Measurements from ENCODE around the gene CYBC1.

The CYBC1 gene

DNA sequence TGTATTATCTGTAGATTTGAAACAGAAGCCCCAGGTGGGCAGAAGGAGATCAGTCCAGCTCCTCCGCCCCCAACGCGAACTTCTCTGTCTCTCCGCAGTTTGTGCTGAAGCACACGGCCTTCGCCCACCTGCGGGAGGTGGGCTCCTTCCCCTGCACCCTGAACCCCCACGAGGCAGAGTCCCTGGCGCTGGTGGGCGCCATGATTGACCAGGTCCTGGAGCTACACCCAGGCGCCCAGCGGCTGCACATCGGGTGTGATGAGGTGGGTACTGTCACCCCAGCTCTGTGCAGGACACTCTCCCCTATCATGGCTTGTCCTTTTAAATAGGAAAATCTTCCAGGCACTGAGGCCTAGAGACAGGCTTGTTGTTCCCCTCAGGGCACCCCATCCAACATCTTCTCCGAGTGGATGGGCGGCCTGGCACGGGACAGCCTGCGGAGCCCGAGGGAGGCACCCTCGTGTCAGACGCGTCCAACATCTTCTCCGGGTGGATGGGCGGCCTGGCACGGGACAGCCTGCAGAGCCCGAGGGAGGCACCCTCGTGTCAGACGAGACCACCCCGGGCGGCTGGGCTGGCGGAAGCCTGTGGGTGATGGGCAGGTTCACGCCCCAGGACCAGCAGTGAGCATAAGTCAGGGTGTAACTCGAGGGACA is 16.9 kb downstream of the CYBC1 start:
- Histone ChIP-seq H3K9me2 (replicated peaks; ENCODE audit: control insufficient read depth, low read length) (no peaks in the 10 kb centered on the region), H3K79me2 (ENCODE audit: control insufficient read depth, low read length) (no peaks in the 10 kb centered on the region), H3K27me3 (ENCODE audit: control insufficient read depth, low read length) (no peaks in the 10 kb centered on the region), H3K4me3 (ENCODE audit: low read length) (no peak overlapping the region), H3K36me3 (ENCODE audit: control insufficient read depth, low read length) (no peaks in the 10 kb centered on the region), H4K20me1 (ENCODE audit: control insufficient read depth, insufficient read depth, low read depth, low read length) (no peaks in the 10 kb centered on the region), H3K4me1 (ENCODE audit: control insufficient read depth, low read length) (peaks cover 30% of the 10 kb centered on the region), H3K4me2 (ENCODE audit: low read length) (peak overlapping the region; percentile 53), H3F3A (ENCODE audit: control insufficient read depth, insufficient read depth) (no peaks in the 10 kb centered on the region), H3K27ac (ENCODE audit: low read depth, low read length) (no peak overlapping the region), H3K9me3 (ENCODE audit: control insufficient read depth, insufficient read depth, low read length) (no peaks in the 10 kb centered on the region)
- no peak for TF ChIP-seq EZH2phosphoT487 (IDR thresholded peaks at IDR 0.05; ENCODE audit: borderline replicate concordance, low read length)
- TF ChIP-seq, protein P1, sequence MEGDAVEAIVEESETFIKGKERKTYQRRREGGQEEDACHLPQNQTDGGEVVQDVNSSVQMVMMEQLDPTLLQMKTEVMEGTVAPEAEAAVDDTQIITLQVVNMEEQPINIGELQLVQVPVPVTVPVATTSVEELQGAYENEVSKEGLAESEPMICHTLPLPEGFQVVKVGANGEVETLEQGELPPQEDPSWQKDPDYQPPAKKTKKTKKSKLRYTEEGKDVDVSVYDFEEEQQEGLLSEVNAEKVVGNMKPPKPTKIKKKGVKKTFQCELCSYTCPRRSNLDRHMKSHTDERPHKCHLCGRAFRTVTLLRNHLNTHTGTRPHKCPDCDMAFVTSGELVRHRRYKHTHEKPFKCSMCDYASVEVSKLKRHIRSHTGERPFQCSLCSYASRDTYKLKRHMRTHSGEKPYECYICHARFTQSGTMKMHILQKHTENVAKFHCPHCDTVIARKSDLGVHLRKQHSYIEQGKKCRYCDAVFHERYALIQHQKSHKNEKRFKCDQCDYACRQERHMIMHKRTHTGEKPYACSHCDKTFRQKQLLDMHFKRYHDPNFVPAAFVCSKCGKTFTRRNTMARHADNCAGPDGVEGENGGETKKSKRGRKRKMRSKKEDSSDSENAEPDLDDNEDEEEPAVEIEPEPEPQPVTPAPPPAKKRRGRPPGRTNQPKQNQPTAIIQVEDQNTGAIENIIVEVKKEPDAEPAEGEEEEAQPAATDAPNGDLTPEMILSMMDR (IDR thresholded peaks at IDR 0.05; ENCODE audit: low read depth, low read length, poor library complexity, severe bottlenecking): no peak

DNA sequence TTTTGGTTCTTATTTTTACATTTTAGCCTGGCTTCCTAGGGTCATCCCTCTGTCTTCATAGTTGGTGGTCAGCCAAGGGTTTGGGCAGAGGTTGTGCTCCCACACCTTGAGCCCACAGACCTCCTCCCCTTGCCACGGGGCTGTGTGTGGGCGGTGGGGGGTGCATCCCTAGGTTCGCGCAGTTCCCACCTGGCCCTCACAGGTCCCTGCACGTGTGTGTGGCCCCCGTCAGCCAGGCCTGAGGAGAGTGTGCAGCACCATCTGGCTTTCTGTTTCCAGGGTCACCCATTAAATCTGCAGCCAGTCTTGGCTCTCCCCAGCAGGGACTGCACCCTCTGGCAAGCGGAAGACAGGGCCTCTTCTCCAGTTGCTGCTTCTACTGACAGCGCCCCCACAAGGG is 18.5 kb downstream of the CYBC1 start:
- H4K20me1 ChIP-seq (ENCODE audit: control insufficient read depth, insufficient read depth, low read depth, low read length): no peaks in the 10 kb centered on the region
- no peaks in the 10 kb centered on the region for H3F3A ChIP-seq (ENCODE audit: control insufficient read depth, insufficient read depth)
- H3K9me2 ChIP-seq (replicated peaks; ENCODE audit: control insufficient read depth, low read length): no peaks in the 10 kb centered on the region
- no peak overlapping the region for H3K4me3 ChIP-seq (ENCODE audit: low read length)
- no peak overlapping the region for H3K4me2 ChIP-seq (ENCODE audit: low read length)
- TF ChIP-seq, protein P1 (IDR thresholded peaks at IDR 0.05; ENCODE audit: low read depth, low read length, poor library complexity, severe bottlenecking): no peak
- TF ChIP-seq EZH2phosphoT487 (IDR thresholded peaks at IDR 0.05; ENCODE audit: borderline replicate concordance, low read length): no peak
- H3K4me1 ChIP-seq (ENCODE audit: control insufficient read depth, low read length): peaks cover 33% of the 10 kb centered on the region
- H3K27ac ChIP-seq (ENCODE audit: low read depth, low read length): no peak overlapping the region
- H3K27me3 ChIP-seq (ENCODE audit: control insufficient read depth, low read length): no peaks in the 10 kb centered on the region
- no peaks in the 10 kb centered on the region for H3K36me3 ChIP-seq (ENCODE audit: control insufficient read depth, low read length)
- no peaks in the 10 kb centered on the region for H3K9me3 ChIP-seq (ENCODE audit: control insufficient read depth, insufficient read depth, low read length)
- H3K79me2 ChIP-seq (ENCODE audit: control insufficient read depth, low read length): no peaks in the 10 kb centered on the region

DNA sequence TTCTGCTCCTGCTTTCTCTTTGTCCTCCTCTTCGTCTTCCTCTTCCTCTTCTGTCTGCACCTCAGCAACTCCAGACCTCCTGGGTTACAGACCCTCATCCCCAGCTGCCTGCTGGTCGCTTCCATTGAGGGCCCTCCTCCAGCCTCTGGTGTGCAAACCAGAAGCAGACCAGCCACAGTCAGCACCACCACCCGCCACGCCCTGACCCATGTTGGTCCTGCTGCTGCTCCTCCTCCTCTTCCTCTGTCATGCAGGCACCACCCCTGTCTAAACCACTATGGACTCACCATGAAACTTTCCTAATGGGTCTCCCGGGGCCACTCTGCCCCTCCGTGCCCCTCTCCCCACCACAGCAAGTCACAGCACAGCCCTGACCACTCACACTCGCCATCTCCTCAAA is 20.7 kb downstream of the CYBC1 start:
- no peaks in the 10 kb centered on the region for H3K9me3 ChIP-seq (ENCODE audit: control insufficient read depth, insufficient read depth, low read length)
- H3K27ac ChIP-seq (ENCODE audit: low read depth, low read length): no peak overlapping the region
- H3F3A ChIP-seq (ENCODE audit: control insufficient read depth, insufficient read depth): no peaks in the 10 kb centered on the region
- H4K20me1 ChIP-seq (ENCODE audit: control insufficient read depth, insufficient read depth, low read depth, low read length): no peaks in the 10 kb centered on the region
- H3K4me1 ChIP-seq (ENCODE audit: control insufficient read depth, low read length): peaks cover 26% of the 10 kb centered on the region
- no peaks in the 10 kb centered on the region for H3K9me2 ChIP-seq (replicated peaks; ENCODE audit: control insufficient read depth, low read length)
- H3K27me3 ChIP-seq (ENCODE audit: control insufficient read depth, low read length): no peaks in the 10 kb centered on the region
- no peak overlapping the region for H3K4me2 ChIP-seq (ENCODE audit: low read length)
- no peaks in the 10 kb centered on the region for H3K36me3 ChIP-seq (ENCODE audit: control insufficient read depth, low read length)
- no peaks in the 10 kb centered on the region for H3K79me2 ChIP-seq (ENCODE audit: control insufficient read depth, low read length)
- H3K4me3 ChIP-seq (ENCODE audit: low read length): no peak overlapping the region
- TF ChIP-seq EZH2phosphoT487 (IDR thresholded peaks at IDR 0.05; ENCODE audit: borderline replicate concordance, low read length): no peak

DNA sequence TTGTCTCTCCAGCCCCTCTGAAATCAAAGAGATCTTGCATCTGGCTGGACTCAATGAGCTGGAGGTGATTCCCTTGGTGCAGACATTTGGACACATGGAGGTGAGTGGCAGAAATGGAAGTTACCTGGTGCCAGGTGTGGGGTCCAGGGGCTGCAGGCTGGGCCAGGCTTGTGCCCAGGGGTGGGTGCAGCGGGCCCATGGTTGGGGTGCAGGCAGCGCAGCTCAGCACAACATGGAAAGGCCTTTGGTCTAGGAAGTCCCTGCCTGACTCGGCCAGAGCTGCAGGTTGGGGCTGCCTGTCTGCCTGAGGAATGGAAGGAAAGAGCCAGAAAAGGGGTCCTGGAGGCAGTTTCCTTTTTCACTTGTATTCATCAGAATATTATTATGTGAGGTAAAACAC is 22.0 kb downstream of the CYBC1 start:
- peaks cover 15% of the 10 kb centered on the region for H3K4me1 ChIP-seq (ENCODE audit: control insufficient read depth, low read length)
- H3K9me3 ChIP-seq (ENCODE audit: control insufficient read depth, insufficient read depth, low read length): no peaks in the 10 kb centered on the region
- H3K27me3 ChIP-seq (ENCODE audit: control insufficient read depth, low read length): no peaks in the 10 kb centered on the region
- H3K36me3 ChIP-seq (ENCODE audit: control insufficient read depth, low read length): no peaks in the 10 kb centered on the region
- H4K20me1 ChIP-seq (ENCODE audit: control insufficient read depth, insufficient read depth, low read depth, low read length): peaks cover 5% of the 10 kb centered on the region; the same call in 1 of the 2 replicates
- H3K4me2 ChIP-seq (ENCODE audit: low read length): peak overlapping the region; percentile 31
- TF ChIP-seq, protein P1 (IDR thresholded peaks at IDR 0.05; ENCODE audit: low read depth, low read length, poor library complexity, severe bottlenecking): no peak
- TF ChIP-seq EZH2phosphoT487 (IDR thresholded peaks at IDR 0.05; ENCODE audit: borderline replicate concordance, low read length): no peak
- H3K79me2 ChIP-seq (ENCODE audit: control insufficient read depth, low read length): no peaks in the 10 kb centered on the region
- H3F3A ChIP-seq (ENCODE audit: control insufficient read depth, insufficient read depth): no peaks in the 10 kb centered on the region
- H3K4me3 ChIP-seq (ENCODE audit: low read length): no peak overlapping the region
- no peaks in the 10 kb centered on the region for H3K9me2 ChIP-seq (replicated peaks; ENCODE audit: control insufficient read depth, low read length)
- H3K27ac ChIP-seq (ENCODE audit: low read depth, low read length): no peak overlapping the region
